GM11168 (cell line): ENCODE results near the gene PRICKLE1.

Experiments
- in situ Hi-C: fragments of 300-500 bp; cut with MboI; formaldehyde crosslinking; loops from one replicate; pipeline ENCODE4 v1.12.0; 2022; ENCODE audit warnings: low sequenced_read_pairs; ENCODE audit not compliant: unreplicated experiment

Gene PRICKLE1

DNA sequence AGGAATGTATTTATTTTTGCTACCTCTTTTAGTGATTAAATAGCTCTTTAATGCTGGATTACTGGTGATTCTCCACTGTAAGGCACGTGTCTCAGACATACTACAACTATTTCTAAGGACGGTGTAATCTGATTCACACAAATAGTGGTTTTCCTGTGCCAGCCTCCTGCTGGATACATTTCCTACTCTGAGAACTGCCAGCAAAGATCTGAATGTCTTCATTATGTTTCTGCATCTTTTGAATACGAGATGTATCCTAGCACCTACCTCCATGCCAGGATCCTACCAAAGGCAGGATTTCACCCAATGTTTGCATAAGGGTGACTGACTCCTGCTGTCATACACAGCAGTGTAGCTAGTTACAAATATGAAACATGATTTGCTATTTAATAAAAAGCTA lies 120.6 kb downstream of the PRICKLE1 start:
- in situ Hi-C loops, result no loop called here

DNA sequence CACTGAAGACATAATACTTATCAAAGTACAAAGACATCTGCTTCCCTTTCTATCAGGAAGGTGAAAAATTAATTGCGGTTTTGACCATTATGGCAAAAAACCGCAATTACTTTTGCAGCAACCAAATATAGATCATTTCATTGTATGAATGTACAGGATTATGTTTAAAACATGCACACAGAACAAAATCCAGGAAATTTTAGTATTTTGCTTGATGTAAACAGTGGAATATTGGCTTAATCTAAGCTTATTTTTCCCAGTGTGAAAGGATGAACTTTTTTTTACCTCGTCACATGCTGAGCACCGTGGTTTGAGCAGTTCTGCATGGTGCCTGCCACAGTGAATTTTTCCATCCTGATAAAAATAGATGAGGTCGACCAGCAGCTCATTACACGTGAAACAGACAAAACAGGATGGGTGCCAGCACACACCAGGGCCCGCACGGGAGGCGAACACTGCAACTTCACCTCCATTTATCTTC lies 121.2 kb downstream of the PRICKLE1 start:
- in situ Hi-C loops, result no loop called here

DNA sequence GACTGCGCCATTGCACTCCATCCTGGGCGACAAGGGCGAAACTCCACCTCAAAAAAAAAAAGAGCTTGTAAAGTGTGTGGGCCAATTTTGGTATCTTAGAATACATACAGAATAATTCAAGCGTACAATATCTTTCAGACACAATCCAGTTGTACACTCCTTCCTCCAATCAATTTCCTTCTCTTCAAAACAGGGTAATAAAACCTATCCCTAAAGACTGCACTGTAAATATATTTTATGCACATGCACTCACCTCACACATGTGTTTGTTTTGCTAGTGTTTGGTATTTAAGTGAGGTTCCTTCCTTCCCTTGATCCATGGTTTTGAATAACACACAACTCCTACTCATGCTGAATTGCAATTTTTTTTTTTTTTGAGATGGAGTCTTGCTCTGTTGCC lies 125.9 kb downstream of the PRICKLE1 start:
- in situ Hi-C loops, result no loop called here

DNA sequence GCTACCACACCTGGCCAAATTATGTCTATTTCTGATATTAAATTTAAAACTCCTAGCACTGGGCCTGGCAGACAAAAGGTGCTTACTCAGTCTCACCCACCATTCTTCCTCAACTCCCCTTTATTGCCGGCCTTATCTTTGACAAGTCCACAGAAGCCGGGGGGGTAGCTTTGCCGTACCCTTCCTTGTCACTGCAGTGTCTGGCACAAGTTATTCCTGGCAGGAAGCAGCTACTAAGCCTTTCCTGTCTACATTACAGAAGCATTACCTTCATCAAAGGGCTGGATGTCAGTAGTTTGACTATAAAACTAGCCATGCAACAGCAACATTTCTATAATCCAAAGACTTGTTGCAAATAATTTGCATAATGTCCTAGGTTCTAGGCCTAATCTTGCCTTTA lies 127.1 kb downstream of the PRICKLE1 start:
- in situ Hi-C loops, result no loop called here

DNA sequence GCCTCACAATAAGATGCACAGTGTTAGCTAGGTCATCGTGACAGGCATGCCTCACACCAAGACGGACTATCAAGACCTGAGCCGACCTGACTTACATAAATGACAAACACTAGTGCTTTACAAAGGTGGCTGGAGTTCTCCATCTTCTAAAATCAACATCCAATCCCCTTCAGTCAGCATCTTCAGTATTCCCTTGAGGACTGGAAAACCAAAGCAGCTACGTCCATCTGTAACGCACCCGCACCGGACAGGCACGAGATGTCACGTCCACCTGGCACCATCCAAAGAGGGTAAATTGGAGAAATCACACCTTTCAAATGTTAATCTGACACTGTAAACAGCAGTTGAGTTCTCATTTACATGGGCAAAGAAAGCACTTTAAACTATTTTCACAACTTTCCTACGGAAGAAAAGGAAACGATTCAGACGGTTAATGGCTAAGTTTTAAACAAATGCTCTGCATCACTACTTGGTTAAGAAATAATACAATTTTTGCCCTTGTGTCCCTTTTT lies 130.2 kb downstream of the PRICKLE1 start:
- in situ Hi-C loops, result no loop called here

DNA sequence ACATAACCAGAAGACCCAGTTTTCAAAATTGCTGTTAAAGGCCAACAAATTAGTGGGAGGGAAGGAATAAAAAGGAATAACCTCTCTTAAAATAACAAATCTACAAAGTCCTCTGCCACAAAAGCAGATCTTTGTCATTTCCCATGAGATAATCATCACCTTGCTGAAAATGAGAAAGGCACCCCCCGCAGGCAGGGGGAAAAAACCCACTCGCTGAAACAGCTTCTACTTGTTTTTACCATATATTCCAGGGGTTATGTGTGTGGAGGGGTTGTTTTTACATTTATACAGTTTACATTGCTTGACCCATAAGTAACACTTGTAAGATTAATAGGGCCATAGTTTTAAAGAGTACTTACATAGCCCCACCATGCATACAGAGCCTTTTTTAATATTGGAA lies 131.0 kb downstream of the PRICKLE1 start:
- in situ Hi-C loops, result no loop called here

DNA sequence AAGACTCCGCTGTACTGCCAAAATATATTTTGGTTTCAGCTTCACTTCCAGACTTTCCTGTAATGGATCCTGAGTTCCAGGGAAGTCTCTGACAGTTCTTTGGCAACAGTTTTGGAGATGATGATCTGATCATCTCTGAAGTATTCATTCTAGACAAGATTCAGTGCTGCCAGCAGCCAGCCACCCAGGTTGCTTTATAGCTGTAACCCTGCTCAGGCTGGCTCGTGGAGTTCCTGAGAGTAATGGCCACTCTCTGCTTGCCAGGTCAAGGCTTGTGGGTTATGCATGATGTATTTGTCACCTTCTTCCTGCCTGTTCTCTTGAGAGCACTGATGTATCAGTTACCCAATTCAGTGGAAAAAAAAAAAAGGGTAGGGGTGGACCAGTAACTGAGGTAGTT lies 139.3 kb downstream of the PRICKLE1 start:
- in situ Hi-C loops, result no loop called here

DNA sequence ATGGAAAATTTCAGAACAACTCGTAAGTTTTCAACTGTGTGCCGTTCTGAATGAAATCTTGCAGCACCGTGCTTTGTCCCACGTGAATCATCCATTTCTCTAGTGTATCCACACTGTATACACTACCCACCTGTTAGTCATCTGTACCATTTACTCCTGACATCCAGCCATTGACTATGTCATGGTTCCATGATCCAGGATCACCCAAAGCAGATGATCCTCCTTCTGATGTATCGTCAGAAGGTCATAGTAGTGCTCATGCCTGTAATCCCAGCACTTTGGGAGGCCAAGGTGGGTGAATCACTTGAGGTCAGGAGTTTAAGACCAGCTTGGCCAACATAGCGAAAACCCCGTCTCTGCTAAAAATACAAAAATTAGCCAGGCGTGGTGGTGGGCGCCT lies 140.7 kb downstream of the PRICKLE1 start:
- in situ Hi-C loops, result no loop called here

DNA sequence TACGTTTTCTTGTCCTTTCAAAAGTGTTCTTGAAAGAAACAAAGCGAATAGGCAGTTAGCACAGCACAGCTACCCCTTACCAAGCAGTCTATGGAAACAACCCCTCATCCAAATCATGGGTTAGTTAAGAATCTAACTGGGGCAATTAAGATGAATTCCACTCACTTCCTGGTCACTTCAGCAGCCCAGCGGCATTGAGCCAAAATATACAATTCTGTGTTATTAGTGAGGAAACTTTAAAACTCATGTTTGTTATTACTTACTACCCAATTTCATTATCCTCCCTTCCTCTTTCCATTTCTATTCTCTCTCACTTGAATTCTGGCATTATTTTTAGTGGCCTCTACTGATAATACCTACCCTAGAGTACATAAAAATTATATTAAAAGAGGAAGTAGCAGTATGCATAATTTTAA lies 142.2 kb downstream of the PRICKLE1 start:
- in situ Hi-C loops, result no loop called here

DNA sequence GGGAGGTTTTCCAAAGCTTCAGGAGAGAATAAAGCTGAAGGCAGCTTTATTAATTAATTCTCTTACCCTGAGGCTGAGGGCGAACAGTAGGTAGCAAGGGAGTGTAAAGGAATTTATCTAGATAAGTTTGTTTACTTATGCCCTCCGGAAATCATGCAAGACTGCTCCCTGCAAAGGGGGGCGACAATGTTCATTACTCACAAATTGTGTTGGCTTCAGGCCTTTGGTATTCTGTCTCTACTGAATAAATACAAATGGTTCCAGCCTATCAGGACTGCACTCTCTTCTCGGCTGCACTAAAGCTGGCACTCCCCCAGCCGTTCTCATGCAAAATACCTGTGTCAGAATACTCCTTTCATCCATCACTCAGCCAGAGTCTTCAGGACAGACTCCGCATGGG lies 142.8 kb downstream of the PRICKLE1 start:
- in situ Hi-C loops, result no loop called here

DNA sequence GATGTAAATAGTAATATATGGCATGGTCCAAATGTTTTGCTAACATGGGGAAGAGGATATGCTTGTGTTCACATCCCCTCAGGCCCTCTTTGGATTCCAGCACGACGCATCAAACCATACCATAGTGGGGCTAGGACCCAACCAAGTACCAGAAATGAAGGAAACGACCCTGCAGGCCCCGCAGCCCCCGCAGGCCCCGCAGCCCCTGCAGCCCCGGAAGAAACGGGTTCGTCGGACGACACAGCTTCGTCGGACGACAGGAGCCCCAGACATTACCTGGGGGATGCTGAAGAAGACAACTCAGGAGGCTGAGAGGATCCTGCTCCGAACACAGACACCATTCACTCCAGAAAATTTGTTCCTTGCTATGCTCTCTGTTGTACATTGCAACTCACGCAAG lies 143.7 kb downstream of the PRICKLE1 start:
- in situ Hi-C loops, result no loop called here

DNA sequence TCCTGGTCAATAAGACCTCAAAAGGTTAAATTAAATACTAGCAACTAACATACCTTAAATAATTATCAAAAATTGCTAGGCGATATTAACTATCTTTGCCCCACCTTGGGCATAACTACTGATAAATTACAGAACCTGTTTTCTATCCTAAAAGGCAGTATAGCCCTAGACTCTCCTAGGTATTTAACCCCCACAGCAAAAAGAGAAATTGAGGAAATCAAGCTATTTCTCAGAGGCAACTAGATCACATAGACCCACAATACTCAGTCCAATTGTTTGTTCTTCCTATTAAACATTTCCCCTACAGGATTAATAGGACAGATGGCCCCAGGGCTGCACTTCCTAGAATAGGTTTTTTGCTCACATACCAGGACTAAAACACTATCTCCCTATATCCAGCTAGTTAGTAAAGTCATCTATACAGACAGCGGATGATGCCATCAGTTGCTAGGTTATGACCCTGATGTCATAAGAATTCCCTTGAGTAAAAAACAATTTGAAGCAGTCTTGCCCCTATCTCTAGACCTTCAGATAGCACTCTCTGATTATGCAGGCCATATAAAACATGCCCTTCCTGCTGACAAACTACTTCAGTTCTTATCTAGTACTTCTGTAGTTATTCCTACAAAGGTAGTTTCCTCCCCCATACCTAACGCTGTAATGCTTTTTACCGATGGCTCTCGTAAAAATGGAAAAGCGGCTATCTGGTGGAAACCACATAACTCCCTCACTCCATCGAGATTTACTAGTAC lies 145.2 kb downstream of the PRICKLE1 start:
- in situ Hi-C loops, result no loop called here

DNA sequence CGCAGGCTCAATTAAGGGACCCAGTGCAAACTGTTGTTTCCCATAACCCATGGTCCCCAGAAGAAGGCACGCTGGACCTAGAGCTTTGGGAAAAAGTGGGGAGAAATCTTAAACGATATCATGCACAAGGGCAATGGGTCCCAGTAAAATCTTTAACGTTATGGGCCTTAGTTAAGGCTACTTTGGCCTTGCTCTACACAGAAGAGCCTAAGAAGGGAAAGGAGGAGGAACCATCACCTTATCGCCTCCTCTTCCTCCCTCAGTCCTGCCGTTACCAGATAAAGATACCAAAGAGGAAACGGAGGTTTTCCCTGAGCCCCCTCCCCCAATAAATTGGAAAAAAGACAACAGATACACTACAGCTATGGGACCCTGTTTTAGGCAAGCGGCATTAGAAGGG lies 146.7 kb downstream of the PRICKLE1 start:
- in situ Hi-C loops, result no loop called here

DNA sequence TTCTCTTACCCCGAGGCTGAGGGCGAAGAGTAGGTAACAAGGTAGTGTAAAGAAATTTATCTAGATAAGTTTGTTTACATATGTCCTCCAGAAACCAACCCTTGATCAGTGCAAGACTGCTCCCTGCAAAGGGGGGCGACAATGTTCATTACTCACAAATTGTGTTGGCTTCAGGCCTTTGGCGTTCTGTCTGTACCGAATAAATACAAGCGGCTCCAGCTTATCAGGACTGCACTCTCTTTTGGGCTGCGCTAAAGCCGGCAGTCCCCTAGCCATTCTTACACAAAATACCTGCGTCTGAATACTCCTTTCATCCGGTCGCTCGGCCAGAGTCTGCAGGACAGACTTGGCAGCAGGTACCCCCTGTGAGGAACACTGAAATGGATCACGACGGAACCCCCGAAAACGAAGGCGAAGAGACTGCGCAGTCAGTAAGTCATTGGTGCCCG lies 147.2 kb downstream of the PRICKLE1 start:
- in situ Hi-C loops, result no loop called here

DNA sequence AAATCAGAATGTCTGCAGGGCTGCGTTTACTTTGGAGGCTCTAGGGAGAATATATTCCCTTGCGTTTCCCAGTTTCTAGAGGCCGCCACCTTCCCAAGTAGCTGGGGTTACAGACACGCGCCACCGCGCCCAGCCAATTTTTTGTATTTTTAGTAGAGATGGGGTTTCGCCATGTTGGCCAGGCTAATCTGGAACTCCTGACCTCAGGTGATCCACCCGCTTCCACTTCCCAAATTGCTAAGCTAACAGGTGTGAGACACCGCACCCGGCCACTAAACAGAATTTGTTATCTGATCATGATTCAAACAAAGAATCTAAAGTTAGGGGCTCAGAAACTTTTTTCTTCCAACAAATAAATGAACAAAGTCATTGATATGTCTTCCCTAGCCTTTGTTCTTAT lies 148.9 kb downstream of the PRICKLE1 start:
- in situ Hi-C loops, result no loop called here

DNA sequence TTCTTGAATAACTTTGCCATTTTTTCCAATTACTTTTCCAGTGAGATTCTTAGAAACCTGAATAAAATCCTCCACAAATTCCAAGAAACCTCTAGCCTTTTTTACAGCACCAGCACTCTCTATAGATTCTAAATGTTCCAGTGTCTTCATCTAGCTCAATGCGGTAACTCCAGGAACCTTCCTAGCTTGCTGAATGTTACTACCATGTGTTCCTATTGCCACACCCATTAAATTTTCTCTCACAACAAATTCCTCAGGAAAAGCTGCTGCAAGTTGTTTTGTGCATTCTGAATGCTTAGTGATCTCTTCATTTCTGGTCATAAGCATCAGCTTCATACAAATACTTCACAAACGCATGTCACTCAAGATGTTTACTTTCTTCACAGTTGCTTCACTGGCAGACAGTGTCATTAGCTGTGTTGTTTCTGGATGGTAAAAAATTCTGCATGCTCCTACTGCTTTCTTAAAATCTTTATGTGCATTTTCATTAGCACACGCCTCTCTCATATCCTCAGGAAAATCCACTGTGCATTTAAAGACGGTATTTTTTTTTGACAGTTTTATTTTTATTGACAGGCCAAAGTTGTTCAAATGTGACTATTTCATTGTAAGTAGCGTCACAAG lies 156.9 kb downstream of the PRICKLE1 start:
- in situ Hi-C loops, result no loop called here

DNA sequence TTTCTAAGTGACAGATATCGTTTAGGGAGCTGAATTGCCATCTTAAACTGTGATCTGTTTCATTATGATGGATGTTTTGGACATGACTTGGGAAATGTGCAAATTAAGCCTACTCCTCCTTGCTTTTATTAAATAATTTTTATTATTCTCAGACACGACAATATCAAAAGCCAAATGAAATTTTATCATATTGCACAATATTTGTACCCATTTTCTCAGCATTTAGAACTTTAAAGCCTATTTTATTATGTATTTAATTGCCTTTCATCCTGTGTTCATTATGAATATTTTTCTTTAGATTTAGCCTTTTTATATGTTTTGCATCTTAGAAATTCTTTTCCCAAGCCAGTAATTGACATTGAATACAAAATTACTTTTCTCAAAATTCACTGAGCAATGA lies 160.7 kb downstream of the PRICKLE1 start:
- in situ Hi-C loops, result no loop called here

DNA sequence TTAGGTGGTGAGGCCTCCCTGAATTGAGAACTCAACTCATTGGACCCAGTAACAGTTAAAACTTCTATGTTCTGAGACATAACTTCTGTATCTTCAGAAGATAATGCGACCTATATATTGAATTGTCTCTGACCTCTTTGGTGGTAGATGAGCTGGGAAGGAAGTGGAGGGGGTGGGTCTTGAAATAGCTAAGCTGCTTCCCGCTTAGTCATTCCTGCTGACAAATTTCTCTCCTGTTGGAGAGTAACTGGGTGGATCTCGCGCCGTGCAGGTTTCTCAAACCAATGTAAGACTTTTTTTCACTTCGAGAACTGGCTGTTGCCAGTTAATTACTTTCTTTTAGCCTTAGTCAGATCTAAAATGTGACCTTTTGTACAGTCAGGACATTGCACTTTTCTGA lies 162.8 kb downstream of the PRICKLE1 start:
- in situ Hi-C loops, result no loop called here

DNA sequence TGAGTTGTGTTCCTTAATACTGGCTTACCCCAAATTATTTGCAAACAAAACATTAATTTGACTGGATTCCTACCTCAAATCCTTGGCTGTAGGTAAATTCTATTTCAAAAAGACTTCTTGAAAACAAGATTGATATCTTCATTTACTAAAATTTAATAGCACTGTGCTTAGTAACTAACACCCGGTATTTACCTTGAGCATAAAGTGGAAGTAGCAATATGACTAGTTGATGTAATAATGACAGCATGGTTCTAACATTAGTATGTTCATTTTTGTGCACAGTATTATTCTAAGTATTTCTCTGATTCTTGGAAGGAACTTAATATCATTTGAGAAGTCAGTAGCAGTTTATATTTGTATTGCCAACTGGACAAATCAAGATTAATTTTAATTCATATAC lies 166.8 kb downstream of the PRICKLE1 start:
- in situ Hi-C loops, result no loop called here

DNA sequence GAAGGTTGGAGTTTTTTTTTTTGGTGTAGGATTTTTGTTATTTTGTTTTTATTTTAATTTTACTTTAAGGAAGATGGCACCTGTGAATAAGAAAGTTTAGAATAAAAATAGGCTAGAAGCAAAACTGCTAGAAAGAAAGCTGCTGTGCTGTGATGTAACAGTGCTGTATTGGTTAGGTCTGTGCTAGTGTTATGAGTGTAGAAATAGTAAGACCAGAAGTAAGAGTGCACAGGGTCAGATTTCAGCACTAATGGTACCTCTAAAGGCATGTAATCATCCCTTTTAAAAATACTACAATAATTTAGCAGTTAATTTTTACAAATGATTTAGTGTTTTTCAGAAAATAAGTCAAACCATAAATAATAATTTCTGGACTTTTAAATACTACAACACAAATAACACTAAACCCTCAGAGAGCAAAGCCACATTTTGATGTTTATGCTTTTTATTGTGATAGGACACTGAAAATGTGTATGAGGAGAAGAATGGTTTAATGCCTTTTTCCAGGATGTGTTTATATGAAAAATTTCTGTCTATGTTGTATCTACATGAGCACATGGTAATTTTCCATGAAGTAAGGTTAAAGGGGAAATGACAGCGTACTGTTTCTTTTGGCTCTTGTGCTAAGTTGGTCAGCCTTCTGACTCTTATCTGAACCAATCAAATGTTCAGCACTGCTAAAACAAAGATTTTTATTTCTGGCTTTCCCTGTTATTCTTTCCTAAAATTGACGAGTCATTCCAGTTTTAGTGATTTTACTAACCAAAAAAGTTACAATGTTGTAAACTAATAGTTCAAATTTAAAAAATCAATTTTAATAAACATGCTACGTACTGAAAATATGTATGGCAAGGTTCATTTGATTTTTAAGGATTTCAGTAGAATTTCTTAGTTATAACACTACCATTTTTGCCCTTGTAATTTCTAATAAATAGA lies 167.4 kb downstream of the PRICKLE1 start:
- in situ Hi-C loops, result no loop called here

DNA sequence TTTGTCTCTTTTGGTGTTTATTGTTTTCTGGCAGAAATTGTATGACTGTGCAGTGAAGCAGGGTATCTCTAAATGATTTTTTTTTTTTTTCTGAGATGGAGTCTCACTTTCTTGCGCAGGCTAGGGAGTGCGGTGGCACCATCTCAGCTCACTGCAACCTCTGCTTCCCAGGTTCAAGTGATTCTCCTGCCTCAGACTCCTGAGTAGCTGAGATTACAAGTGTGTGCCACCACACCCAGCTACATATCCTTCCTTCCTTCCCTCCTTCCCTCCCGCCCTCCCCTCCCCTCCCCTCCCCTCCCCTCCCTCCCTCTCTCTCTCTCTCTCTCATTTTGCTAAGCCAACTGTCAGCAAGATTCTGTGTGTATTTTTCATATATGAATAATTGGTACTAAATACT lies 169.2 kb downstream of the PRICKLE1 start:
- in situ Hi-C loops, result no loop called here
